Erythroblast (primary cell): ENCODE data around the gene ZBTB7B.

Source experiments
- GATA1 ChIP-seq: IDR thresholded peaks from 2 replicates; pipeline ENCODE4 v1.6.1; 2011; ENCODE audit warnings: low read depth, mild to moderate bottlenecking, control low read depth, low read length, moderate library complexity
- POLR2A ChIP-seq: IDR thresholded peaks from 2 replicates; pipeline ENCODE4 v1.6.1; 2011; ENCODE audit warnings: mild to moderate bottlenecking, low read length

- no peak for TF ChIP-seq POLR2A
- no peak for TF ChIP-seq GATA1
Observed at GRCh38 chr1:155018617-155019348, 16.2 kb downstream of the ZBTB7B start.
